Vagina (tissue), 2 donors: ENCODE results near the gene ACAP3. TPM values are rescaled to one million over a fixed set of nuclear protein-coding genes. Genes with fewer than 3 reads are reported as not detected.

Experiments
- DNase-seq, 2 donors: peaks; one replicate each; pipeline ENCODE4 v3.0.0-alpha.2; 2017; ENCODE audit errors: extremely low spot score in 2 of 2
- H3K27ac ChIP-seq: fragments of 200-600 bp; sonication (generic); one replicate; pipeline ENCODE4 v1.5.1; 2019
- H3K27me3 ChIP-seq: fragments of 200-600 bp; sonication (generic); one replicate; pipeline ENCODE4 v1.5.1; 2019
- H3K36me3 ChIP-seq, 2 donors: fragments of 200-600 bp; sonication (generic); one replicate each; pipeline ENCODE4 v1.5.1; 2017 to 2019
- H3K4me1 ChIP-seq: fragments of 200-600 bp; sonication (generic); one replicate; pipeline ENCODE4 v1.5.1; 2019
- H3K4me3 ChIP-seq, 2 donors: fragments of 200-600 bp; sonication (generic); 1 replicate in 1 of 2; 2 replicates in 1 of 2; pipeline ENCODE4 v1.5.1; 2016 to 2019
- H3K9me3 ChIP-seq: fragments of 200-600 bp; sonication (generic); one replicate; pipeline ENCODE4 v1.5.1; 2019
- POLR2A ChIP-seq, 2 donors: fragments of 450-650 bp; IDR thresholded peaks; one replicate each; pipeline ENCODE4 v1.6.1; 2017; ENCODE audit warnings: antibody characterized with exemption in 2 of 2, mild to moderate bottlenecking in 2 of 2, moderate library complexity in 2 of 2
- POLR2AphosphoS5 ChIP-seq, 2 donors: sonication (generic); formaldehyde crosslinking; IDR thresholded peaks; one replicate each; pipeline ENCODE4 v1.9.0; 2017; ENCODE audit warnings: antibody characterized with exemption in 2 of 2, mild to moderate bottlenecking in 2 of 2, low read depth in 1 of 2; ENCODE audit not compliant: insufficient read depth in 1 of 2
- intact Hi-C: fragments of 100-400 bp; cut with DNase I; formaldehyde crosslinking; loops from one replicate; pipeline ENCODE4 v1.15.1; 2023
- total RNA-seq: library from RNA; depleted of rRNA; stranded (reverse); fragments of >200 nt; gene quantifications from one replicate; pipeline ENCODE4 v1.2.3, GENCODE V29; 2016
- TF ChIP-seq, protein P1 (sequence below), 3 experiments: fragments of 450-650 bp in 2 of 3; fragments of 200-600 bp in 1 of 3; sonication (generic) in 1 of 3; IDR thresholded peaks; one replicate each; pipeline ENCODE4 v1.5.1; 2017 to 2019; ENCODE audit warnings: antibody characterized with exemption in 3 of 3, mild to moderate bottlenecking in 2 of 3, moderate library complexity in 2 of 3

The ACAP3 gene
- total RNA-seq, 1 donor from 2014 or later: 68.5 TPM

DNA sequence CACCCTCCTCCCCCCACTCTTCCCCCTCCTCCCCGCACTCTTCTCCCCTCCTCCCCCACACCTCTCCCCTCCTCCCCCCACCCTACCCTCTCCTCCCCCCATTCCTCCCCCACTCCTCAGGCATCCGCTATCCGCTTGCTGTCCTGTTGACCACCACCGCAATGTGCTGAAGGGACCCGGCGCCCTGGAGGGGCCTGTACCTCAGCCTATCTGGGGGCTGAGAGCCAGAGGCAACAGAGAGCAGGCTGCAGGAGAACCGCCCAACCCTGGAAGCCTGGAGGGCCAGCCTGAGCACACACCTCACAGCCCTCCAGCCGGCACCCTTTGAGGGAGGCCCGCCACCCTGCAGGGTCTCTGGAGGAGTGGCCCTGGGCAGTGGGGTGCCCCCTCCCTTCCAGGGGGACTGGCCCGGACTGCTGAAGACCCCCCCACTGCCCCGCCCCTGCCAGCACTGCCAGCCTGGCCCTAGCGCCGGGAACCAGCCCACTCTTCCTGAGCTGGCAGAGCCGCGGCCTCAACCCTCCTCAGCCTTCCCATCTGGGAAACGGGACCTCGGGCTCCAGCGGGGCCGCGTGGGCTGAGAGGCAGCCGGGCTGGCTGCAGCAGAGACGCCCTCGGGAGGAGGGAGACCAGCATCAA, 62.4 kb downstream of the ACAP3 start:
- H3K27me3 ChIP-seq: no peaks in the 10 kb centered on the region
- H3K9me3 ChIP-seq: no peaks in the 10 kb centered on the region
- TF ChIP-seq, protein P1, sequence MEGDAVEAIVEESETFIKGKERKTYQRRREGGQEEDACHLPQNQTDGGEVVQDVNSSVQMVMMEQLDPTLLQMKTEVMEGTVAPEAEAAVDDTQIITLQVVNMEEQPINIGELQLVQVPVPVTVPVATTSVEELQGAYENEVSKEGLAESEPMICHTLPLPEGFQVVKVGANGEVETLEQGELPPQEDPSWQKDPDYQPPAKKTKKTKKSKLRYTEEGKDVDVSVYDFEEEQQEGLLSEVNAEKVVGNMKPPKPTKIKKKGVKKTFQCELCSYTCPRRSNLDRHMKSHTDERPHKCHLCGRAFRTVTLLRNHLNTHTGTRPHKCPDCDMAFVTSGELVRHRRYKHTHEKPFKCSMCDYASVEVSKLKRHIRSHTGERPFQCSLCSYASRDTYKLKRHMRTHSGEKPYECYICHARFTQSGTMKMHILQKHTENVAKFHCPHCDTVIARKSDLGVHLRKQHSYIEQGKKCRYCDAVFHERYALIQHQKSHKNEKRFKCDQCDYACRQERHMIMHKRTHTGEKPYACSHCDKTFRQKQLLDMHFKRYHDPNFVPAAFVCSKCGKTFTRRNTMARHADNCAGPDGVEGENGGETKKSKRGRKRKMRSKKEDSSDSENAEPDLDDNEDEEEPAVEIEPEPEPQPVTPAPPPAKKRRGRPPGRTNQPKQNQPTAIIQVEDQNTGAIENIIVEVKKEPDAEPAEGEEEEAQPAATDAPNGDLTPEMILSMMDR (IDR thresholded peaks at IDR 0.05): no peak
- TF ChIP-seq POLR2A (IDR thresholded peaks at IDR 0.05): no peak
- no peak for TF ChIP-seq POLR2AphosphoS5 (IDR thresholded peaks at IDR 0.05; ENCODE audit: insufficient read depth in 1 of 2, low read depth in 1 of 2)
- H3K4me3 ChIP-seq: no peak overlapping the region
- H3K36me3 ChIP-seq: no peaks in the 10 kb centered on the region
- intact Hi-C loops: no loop called here
- peaks cover 10% of the 10 kb centered on the region for H3K4me1 ChIP-seq
- DNase-seq: no peak
- no peak overlapping the region for H3K27ac ChIP-seq

DNA sequence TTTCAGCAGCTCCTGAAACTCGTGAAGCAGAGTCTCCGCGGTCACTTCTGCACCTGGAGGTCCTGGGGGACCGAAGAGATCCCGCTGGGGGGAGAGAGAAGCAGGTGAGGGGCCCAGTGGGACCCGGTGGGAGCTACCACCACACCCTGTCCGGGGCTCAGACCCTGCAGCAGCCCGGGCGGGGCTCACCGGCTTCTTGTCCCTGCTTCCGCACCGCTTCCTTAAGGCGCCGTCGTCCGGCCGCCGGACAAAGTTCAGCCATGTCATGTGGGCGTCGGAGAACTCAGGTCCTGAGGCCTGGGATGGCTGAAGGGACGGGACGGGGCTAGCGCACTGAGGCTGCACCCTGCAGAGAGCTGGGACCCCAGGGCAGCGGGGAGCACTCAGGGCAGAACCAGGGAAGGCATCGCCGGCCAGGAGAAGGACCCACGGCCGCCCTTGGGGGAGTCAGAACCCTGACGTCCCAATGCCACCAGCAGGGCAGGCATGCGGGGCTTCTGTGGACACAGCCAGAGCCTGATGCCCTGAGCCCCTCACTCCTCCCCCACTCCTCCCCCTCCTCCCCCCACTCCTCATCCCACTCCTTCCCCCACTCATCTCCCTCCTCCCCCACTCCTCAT, 63.4 kb downstream of the ACAP3 start:
- intact Hi-C loops: no loop called here
- no peaks in the 10 kb centered on the region for H3K9me3 ChIP-seq
- peaks cover 16% of the 10 kb centered on the region for H3K4me1 ChIP-seq
- no peak overlapping the region for H3K4me3 ChIP-seq
- H3K27me3 ChIP-seq: peaks cover 2% of the 10 kb centered on the region
- no peak overlapping the region for H3K27ac ChIP-seq
- no peak for DNase-seq
- no peak for TF ChIP-seq POLR2A (IDR thresholded peaks at IDR 0.05)
- TF ChIP-seq, protein P1 (IDR thresholded peaks at IDR 0.05): no peak
- no peaks in the 10 kb centered on the region for H3K36me3 ChIP-seq

DNA sequence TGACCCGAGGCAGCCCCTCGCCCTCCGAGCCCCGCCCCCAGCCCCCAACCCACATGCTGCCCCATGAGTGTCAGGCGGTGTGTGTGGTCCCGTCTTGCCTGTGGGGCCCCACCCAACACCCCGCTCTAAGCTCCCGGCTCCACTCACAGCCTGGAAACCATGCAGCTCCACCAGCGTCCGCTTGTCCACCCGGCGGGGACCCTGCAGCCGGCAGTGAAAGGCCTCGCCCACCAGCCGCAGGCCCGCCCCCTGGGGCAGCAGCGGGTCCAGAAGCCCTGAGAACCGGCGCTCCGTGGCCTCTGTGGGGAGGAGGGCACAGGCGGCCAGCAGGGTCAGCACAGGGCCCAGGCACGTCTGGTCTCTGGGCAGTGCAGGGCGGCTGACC, 63.9 kb downstream of the ACAP3 start:
- Histone ChIP-seq H3K27me3 (peaks cover 4% of the 10 kb centered on the region), H3K9me3 (no peaks in the 10 kb centered on the region), H3K4me1 (peaks cover 20% of the 10 kb centered on the region), H3K27ac (no peak overlapping the region), H3K36me3 (no peaks in the 10 kb centered on the region), H3K4me3 (no peak overlapping the region)
- no peak for TF ChIP-seq POLR2A (IDR thresholded peaks at IDR 0.05)
- TF ChIP-seq, protein P1 (IDR thresholded peaks at IDR 0.05): no peak
- no peak for TF ChIP-seq POLR2AphosphoS5 (IDR thresholded peaks at IDR 0.05; ENCODE audit: insufficient read depth in 1 of 2, low read depth in 1 of 2)
- intact Hi-C loops: no loop called here
- DNase-seq: no peak

- no peak overlapping the region for H3K27ac ChIP-seq
- no peaks in the 10 kb centered on the region for H3K36me3 ChIP-seq
- no peak for DNase-seq
- peaks cover 4% of the 10 kb centered on the region for H3K27me3 ChIP-seq
- H3K4me3 ChIP-seq: no peak overlapping the region
- intact Hi-C loops: no loop called here
- no peak for TF ChIP-seq POLR2A (IDR thresholded peaks at IDR 0.05)
- TF ChIP-seq, protein P1 (IDR thresholded peaks at IDR 0.05): no peak
- TF ChIP-seq POLR2AphosphoS5 (IDR thresholded peaks at IDR 0.05; ENCODE audit: insufficient read depth in 1 of 2, low read depth in 1 of 2): no peak
- peaks cover 24% of the 10 kb centered on the region for H3K4me1 ChIP-seq
- H3K9me3 ChIP-seq: no peaks in the 10 kb centered on the region
Measured at GRCh38 chr1:1243266-1243660, 64.5 kb downstream of the ACAP3 start.
